BLaER1 treated with 17β-estradiol and CSF1 and Interleukin-3, amounts not matched to agents 10 nM and 100 nM (cell line): ENCODE results near the gene ARFIP1.

Experiments
- H3K27ac ChIP-seq, 11 experiments: shearing (Covaris generic); formaldehyde crosslinking; 2 replicates each; pipeline ENCODE4 v1.8.1; 2022
- H3K27me3 ChIP-seq, 11 experiments: shearing (Covaris generic); formaldehyde crosslinking; 2 replicates each; pipeline ENCODE4 v1.8.1; 2022
- H3K36me3 ChIP-seq, 11 experiments: shearing (Covaris generic); formaldehyde crosslinking; 2 replicates each; pipeline ENCODE4 v1.8.1; 2022
- H3K4me1 ChIP-seq, 10 experiments: shearing (Covaris generic); formaldehyde crosslinking; 2 replicates each; pipeline ENCODE4 v1.8.1; 2022
- H3K4me2 ChIP-seq, 11 experiments: shearing (Covaris generic); formaldehyde crosslinking; 2 replicates each; pipeline ENCODE4 v1.8.1; 2022
- H3K4me3 ChIP-seq, 10 experiments: shearing (Covaris generic); formaldehyde crosslinking; 2 replicates each; pipeline ENCODE4 v1.8.1; 2022
- H3K9ac ChIP-seq, 11 experiments: shearing (Covaris generic); formaldehyde crosslinking; 2 replicates each; pipeline ENCODE4 v1.8.1; 2022
- H3K9me3 ChIP-seq, 11 experiments: shearing (Covaris generic); formaldehyde crosslinking; replicated peaks in 1 of 11; 2 replicates each; pipeline ENCODE4 v1.8.1; 2022
- H4K20me1 ChIP-seq, 11 experiments: shearing (Covaris generic); formaldehyde crosslinking; 2 replicates each; pipeline ENCODE4 v1.8.1; 2022
- Cebpa-rat ChIP-seq, 11 experiments: shearing (Covaris generic); IDR thresholded peaks; 2 replicates each; pipeline ENCODE4 v1.8.1; 2022

ARFIP1 gene

DNA sequence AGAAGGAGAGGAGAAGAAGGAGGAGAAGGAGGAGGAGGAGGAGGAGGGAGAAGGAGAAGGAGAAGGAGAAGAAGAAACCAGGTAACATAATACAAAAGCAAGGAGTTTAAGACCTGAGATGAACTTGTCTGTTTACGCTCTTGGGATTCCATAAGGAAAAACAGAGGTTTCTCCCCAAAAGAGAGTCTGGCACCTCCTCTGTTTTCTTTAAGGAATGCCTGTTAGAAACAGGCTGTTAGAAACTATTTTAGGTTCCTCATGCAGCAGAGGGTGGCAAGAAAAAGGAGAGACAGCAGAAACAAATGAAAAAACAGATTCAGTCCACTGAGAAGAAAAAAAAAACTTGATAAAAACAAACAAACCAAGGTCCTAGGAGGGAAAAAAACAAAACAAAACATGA, 146.1 kb downstream of the ARFIP1 start:
- no peaks in the 10 kb centered on the region; a peak in 1 of 22 replicates for H3K36me3 ChIP-seq
- H3K4me2 ChIP-seq = no peak overlapping the region
- no peak overlapping the region for H3K9ac ChIP-seq
- TF ChIP-seq Cebpa-rat (IDR thresholded peaks at IDR 0.05) = no peak
- no peak overlapping the region for H3K4me3 ChIP-seq
- no peaks in the 10 kb centered on the region for H4K20me1 ChIP-seq
- H3K27ac ChIP-seq = no peak overlapping the region
- H3K9me3 ChIP-seq = peaks cover 0 to 9% (median 5%) of the 10 kb centered on the region in 11 experiments; a peak in 16 of 22 replicates
- peaks cover 10 to 21% (median 18%) of the 10 kb centered on the region in 10 experiments for H3K4me1 ChIP-seq
- no peaks in the 10 kb centered on the region; a peak in 1 of 22 replicates for H3K27me3 ChIP-seq

DNA sequence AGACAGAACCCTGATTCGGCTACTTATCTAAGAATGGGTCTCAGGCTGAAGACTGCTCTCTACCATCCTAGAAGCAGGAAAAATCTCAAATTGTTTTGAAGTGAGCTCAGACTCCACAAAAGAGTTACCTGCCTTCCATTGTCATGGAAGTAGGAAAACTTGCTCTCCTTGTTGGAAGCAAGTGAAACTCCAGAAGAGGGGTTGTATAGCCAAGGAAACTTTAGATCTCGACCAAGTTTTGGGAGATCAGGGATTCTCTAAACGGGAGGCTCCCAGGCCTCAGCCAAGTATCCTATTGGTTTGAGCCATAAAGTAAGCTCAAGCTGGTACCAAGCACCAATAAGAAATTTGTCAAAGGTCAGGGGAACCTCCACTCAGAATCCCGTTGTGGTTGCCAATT, 147.2 kb downstream of the ARFIP1 start:
- H4K20me1 ChIP-seq = no peaks in the 10 kb centered on the region
- no peaks in the 10 kb centered on the region for H3K36me3 ChIP-seq
- H3K9ac ChIP-seq = no peak overlapping the region
- no peaks in the 10 kb centered on the region; a peak in 2 of 22 replicates for H3K27me3 ChIP-seq
- H3K9me3 ChIP-seq = peaks cover 0 to 1% (median 0%) of the 10 kb centered on the region in 11 experiments; a peak in 2 of 22 replicates
- TF ChIP-seq Cebpa-rat (IDR thresholded peaks at IDR 0.05) = no peak
- H3K27ac ChIP-seq = no peak overlapping the region
- H3K4me1 ChIP-seq = peaks cover 10 to 21% (median 18%) of the 10 kb centered on the region in 10 experiments
- no peak overlapping the region for H3K4me3 ChIP-seq
- peak overlapping the region in 9 of 11 experiments; percentile 44 to 84 (median 61); a peak in 16 of 22 replicates for H3K4me2 ChIP-seq

DNA sequence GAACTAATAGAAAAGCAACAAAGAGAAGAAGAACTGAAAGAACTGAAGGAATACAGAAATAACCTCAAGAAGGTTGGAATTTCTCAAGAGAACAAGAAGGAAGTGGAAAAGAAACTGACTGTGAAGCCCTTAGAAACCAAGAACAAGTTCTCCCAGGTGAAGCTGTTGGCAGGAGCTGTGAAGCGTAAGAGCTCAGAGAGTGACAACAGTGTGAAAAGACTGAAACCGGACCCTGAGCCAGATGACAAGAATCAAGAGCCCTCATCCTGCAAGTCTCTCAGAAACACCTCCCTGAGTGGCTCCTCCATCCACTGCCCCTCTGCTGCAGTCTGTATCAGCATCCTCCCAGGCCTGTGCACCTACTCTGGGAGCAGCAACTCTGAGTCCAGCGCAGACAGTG, 148.0 kb downstream of the ARFIP1 start:
- Histone ChIP-seq H4K20me1 (no peaks in the 10 kb centered on the region), H3K4me1 (peaks cover 10 to 21% (median 18%) of the 10 kb centered on the region in 10 experiments)
- no peak for TF ChIP-seq Cebpa-rat (IDR thresholded peaks at IDR 0.05)

DNA sequence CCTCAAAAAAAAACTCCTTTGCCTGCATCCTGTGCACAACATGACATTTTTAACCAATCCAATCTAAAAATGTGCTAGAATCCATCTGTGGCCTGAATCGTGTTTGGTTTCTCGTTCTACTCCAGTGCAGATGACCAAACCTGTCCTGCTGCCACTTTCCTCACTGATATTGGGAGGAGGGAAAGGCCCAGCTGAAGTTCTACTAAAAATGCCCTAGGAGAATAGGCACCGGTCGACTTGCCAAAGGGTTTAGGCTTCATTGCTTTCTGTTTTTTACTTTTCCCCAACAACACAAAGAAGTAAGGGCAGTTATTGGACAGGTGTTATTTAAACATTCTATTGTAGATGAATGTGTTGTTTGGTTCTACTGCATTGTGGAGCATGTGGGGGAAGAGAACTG, 148.5 kb downstream of the ARFIP1 start:
- Histone ChIP-seq H3K27me3 (peaks cover 6 to 13% (median 8%) of the 10 kb centered on the region in 11 experiments; a peak in 20 of 22 replicates), H3K27ac (no peak overlapping the region), H3K4me1 (peaks cover 10 to 21% (median 18%) of the 10 kb centered on the region in 10 experiments), H3K9me3 (no peaks in the 10 kb centered on the region), H3K4me2 (peak overlapping the region; percentile 44 to 84 (median 57)), H3K36me3 (0 out of 22 replicates have a peak, but pooled peaks cover 0 to 4% (median 0%) of the 10 kb centered on the region in 11 experiments), H4K20me1 (no peaks in the 10 kb centered on the region), H3K4me3 (no peak overlapping the region), H3K9ac (no peak overlapping the region)
- no peak for TF ChIP-seq Cebpa-rat (IDR thresholded peaks at IDR 0.05)

More for the DNA sequence above, 148.0 kb downstream of the ARFIP1 start:
- Histone ChIP-seq H3K9ac (no peak overlapping the region), H3K27me3 (peaks cover under 1 to 8% (median 2%) of the 10 kb centered on the region in 11 experiments; a peak in 18 of 22 replicates), H3K27ac (0 out of 22 replicates have a peak overlapping the region, but pooled peaks of 1 of the 11 experiments have one; percentile 7), H3K9me3 (no peaks in the 10 kb centered on the region), H3K36me3 (0 out of 22 replicates have a peak, but pooled peaks cover 0 to under 1% (median 0%) of the 10 kb centered on the region in 11 experiments), H3K4me3 (no peak overlapping the region), H3K4me2 (peak overlapping the region; percentile 44 to 84 (median 57))

DNA sequence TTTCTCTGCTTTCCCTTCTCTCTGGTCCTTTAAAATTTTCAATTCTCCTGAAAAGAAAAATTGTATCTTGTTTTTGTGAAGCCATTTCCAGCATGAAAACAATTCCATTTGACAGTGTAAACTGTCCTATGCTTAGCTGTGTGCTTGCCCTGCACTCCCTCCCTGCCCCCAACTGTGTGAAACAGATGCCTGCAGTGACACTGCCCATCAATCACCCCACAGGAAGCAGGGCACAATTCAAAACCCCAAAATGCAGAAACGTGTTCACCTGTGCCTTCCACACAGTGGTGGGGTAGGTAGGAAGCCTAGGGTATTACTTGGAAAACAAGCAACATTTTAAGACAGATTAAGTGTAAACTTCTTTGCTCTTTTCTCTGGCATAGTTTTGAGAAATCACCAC, 150.1 kb downstream of the ARFIP1 start:
- no peak overlapping the region for H3K4me3 ChIP-seq
- H3K9ac ChIP-seq = no peak overlapping the region
- H3K27ac ChIP-seq = no peak overlapping the region
- peaks cover 0 to 9% (median 5%) of the 10 kb centered on the region in 11 experiments; a peak in 8 of 22 replicates for H3K9me3 ChIP-seq
- peaks cover 0 to 3% (median 0%) of the 10 kb centered on the region in 11 experiments; a peak in 2 of 22 replicates for H4K20me1 ChIP-seq
- peaks cover 22 to 29% (median 23%) of the 10 kb centered on the region in 11 experiments for H3K27me3 ChIP-seq
- 0 out of 22 replicates have a peak, but pooled peaks cover 0 to 7% (median 0%) of the 10 kb centered on the region in 11 experiments for H3K36me3 ChIP-seq
- no peak for TF ChIP-seq Cebpa-rat (IDR thresholded peaks at IDR 0.05)
- no peak overlapping the region for H3K4me2 ChIP-seq
- peaks cover 10 to 21% (median 18%) of the 10 kb centered on the region in 10 experiments for H3K4me1 ChIP-seq

DNA sequence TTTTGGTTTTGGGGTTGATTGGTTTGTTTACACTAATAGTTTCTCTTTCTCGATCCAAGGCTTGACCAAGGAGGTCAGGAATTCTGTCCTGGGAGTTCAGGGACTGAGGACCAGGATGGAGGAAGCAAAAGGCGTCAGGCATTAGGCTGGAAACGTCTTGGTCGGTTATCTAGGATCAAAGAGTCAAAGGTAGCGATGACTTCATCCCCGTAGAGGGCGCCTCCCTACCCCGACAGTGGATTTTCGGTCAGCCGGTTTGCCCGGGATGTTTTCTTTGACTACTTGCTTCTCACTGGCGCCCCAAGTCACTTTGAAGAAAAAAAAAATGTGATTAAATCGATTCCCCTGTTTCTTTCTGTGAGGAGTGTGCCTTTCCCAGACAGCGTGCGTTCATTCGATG, 155.4 kb downstream of the ARFIP1 start:
- peaks cover 0 to 45% (median 25%) of the 10 kb centered on the region in 11 experiments; a peak in 18 of 22 replicates for H4K20me1 ChIP-seq
- H3K36me3 ChIP-seq = 0 out of 22 replicates have a peak, but pooled peaks cover 0 to 7% (median 0%) of the 10 kb centered on the region in 11 experiments
- H3K9me3 ChIP-seq = peaks cover 0 to 18% (median 8%) of the 10 kb centered on the region in 11 experiments; a peak in 8 of 22 replicates
- peaks cover 75 to 82% (median 76%) of the 10 kb centered on the region in 11 experiments for H3K27me3 ChIP-seq
- H3K4me1 ChIP-seq = peaks cover 11 to 34% (median 30%) of the 10 kb centered on the region in 10 experiments
- H3K4me2 ChIP-seq = peak overlapping the region in 7 of 11 experiments; percentile 25 to 100 (median 97); a peak in 10 of 22 replicates
- peak overlapping the region in 4 of 10 experiments; percentile 25 to 74 (median 66); a peak in 5 of 20 replicates for H3K4me3 ChIP-seq
- TF ChIP-seq Cebpa-rat (IDR thresholded peaks at IDR 0.05) = no peak
- no peak overlapping the region for H3K27ac ChIP-seq
- no peak overlapping the region for H3K9ac ChIP-seq

DNA sequence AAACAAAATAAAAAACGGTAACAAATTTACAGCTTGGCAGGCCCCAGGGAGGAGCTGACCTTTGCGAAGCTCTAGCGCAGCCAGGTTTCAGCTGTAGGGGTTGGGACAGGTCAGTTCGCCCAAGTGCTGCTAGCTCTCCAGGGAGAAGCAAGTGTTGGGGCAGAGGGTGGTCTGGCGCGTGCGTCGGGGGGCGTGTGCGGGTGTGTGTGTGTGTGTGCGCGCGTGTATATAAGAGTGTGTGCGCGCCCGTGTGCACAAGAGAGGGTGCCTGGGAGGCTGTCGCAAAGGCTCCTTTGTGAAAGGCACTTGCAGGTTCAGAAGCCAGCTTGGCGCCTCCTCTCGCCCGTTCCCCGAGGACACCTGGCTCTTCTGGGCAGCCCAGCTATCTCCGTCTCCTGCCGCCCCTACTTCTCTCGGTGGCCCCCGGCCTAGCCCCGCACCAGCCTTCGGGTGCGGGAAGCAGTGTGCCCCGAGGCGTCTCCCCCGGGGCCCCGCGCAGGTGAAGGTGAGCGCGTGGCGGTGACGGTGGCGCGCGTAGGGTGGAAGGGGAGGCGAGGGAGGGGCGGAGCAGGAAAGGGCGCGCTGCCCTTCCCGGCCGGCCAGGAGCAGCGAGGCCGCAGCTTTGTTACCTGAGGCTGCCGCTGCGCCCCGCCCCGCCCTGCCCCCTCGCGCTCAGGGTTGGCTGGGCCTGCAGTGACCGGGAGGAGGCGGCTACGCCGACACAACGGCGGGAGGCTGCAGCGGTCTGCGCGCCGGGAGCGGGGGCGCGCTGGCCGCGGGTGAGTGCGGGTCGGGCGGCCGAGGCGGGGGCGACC, 156.1 kb downstream of the ARFIP1 start, which contains the start of gene FHDC1:
Gene FHDC1 (plus strand): TSS at position 693 of the 815 bp plus-strand sequence. CDS start 6,735 bp downstream, outside the sequence.
- Histone ChIP-seq H3K4me3 (peak within 1 kb of the TSS; percentile 51 to 74 (median 66)), H3K27me3 (peaks cover 79 to 89% (median 82%) of the 10 kb centered on the region in 11 experiments), H4K20me1 (peaks cover 0 to 45% (median 25%) of the 10 kb centered on the region in 11 experiments; a peak in 18 of 22 replicates), H3K9me3 (peaks cover 0 to 18% (median 8%) of the 10 kb centered on the region in 11 experiments; a peak in 8 of 22 replicates), H3K27ac (no peak within 1 kb of the TSS), H3K4me2 (peak within 1 kb of the TSS; percentile 90 to 100 (median 97)), H3K4me1 (peaks cover 11 to 34% (median 30%) of the 10 kb centered on the region in 10 experiments), H3K36me3 (0 out of 22 replicates have a peak, but pooled peaks cover 0 to 7% (median 0%) of the 10 kb centered on the region in 11 experiments), H3K9ac (peak within 1 kb of the TSS; percentile 14 to 55 (median 41); a peak in 16 of 22 replicates)
- no peak for TF ChIP-seq Cebpa-rat (IDR thresholded peaks at IDR 0.05)

DNA sequence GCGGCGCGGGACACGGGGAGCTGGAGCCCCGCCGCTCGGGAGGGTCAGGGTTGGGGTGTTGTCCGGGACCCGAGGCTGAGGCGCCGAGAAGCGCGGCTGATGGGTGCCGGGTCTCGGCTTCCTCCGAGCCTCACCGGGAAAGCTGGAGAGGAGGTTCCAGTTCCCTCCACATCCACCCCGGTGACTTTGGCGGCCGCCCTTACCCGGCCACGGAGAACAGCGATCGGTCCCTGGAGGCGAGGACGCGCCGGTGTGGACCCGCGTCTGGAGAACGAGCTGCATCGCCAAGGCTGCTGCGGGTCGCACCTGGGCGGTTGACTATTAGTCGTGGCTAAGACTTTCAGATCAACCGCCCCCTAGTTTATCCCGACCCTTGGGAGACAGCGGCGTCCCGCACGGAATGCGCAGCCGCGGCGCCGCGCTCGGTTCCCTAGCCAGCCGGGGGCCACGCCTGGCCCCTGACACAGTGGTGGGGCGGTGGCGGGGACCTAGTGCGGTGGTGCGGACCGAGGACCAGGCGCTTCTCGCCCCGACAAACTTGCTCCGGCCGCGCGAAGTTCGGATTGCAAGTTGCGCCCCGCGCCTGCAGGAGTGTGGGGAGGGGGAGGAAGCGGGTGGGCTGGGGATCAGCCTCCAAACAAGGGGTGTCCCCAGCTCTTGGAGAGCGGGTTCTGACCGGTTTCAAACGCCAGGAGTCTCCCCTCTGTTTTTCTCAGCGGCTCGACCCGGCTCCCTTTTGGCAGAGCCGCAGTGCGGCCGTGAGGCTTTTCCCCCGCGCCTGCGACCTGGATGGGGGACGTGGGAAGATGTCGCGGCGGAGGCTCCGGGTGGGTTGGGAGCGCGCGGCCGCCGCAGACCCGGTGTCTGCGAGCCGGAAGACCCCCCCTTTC, 156.9 kb downstream of the ARFIP1 start:
- H3K4me3 ChIP-seq = peak overlapping the region; percentile 51 to 74 (median 66)
- TF ChIP-seq Cebpa-rat (IDR thresholded peaks at IDR 0.05) = no peak
- peaks cover 0 to 18% (median 8%) of the 10 kb centered on the region in 11 experiments; a peak in 8 of 22 replicates for H3K9me3 ChIP-seq
- peaks cover 11 to 34% (median 30%) of the 10 kb centered on the region in 10 experiments for H3K4me1 ChIP-seq
- 0 out of 22 replicates have a peak, but pooled peaks cover 0 to 7% (median 0%) of the 10 kb centered on the region in 11 experiments for H3K36me3 ChIP-seq
- peaks cover 0 to 45% (median 25%) of the 10 kb centered on the region in 11 experiments; a peak in 18 of 22 replicates for H4K20me1 ChIP-seq
- H3K4me2 ChIP-seq = peak overlapping the region; percentile 90 to 100 (median 97)
- H3K9ac ChIP-seq = peak overlapping the region; percentile 14 to 55 (median 41); a peak in 16 of 22 replicates
- no peak overlapping the region for H3K27ac ChIP-seq
- peaks cover 80 to 92% (median 84%) of the 10 kb centered on the region in 11 experiments for H3K27me3 ChIP-seq
